Measurements from ENCODE around the gene PPM1A. TPM values are rescaled to one million over a fixed set of nuclear protein-coding genes. Genes with fewer than 3 reads are reported as not detected.

The PPM1A gene
- total and polyA plus RNA-seq, 2 donors (not counting 3 experiments of a cell fraction or from before 2014, with no cell fraction given), result 14.1 to 33.9 TPM

DNA sequence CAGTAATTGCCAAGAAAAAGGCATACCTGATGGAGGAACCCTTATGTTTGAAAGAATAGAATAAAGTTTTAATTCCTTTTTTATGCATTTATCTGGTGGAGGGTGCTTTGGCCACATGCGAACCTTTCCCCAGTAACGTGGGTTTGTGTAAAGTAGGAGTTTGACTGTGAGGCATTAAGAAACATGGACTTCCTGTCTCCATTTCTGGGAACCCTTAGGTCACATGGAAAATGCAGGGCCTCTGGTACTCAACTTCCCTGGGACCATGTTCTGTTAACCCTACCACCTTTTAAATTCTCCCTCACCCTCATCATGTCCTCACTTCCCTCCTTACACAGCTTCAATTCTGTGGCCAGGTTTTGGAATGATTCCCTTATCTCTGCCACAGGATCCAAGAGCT lies 80.3 kb downstream of the PPM1A start:
- FAIRE-seq, result no peak
- CTCF ChIA-PET, result interaction anchor here (1.6 to 4.1 kb wide), 4 partner anchors 10 to 233 kb away, joined by 4 to 67 read pairs (median 6); no protein-coding TSS in a partner anchor

More for the DNA sequence above, 80.3 kb downstream of the PPM1A start:
- TF ChIP-seq EZH2 (IDR thresholded peaks at IDR 0.05; ENCODE audit: borderline replicate concordance, low read depth, low read length, severe bottlenecking) (no peak), POLR2AphosphoS5 (IDR thresholded peaks at IDR 0.05; ENCODE audit: insufficient read depth, low read depth, low read length) (no peak), POLR2A (IDR thresholded peaks at IDR 0.05; ENCODE audit: low read depth, low read length) (no peak), GATA2 (IDR thresholded peaks at IDR 0.05; ENCODE audit: insufficient read depth, insufficient read length, low read depth, low read length) (no peak), FOS (IDR thresholded peaks at IDR 0.05; ENCODE audit: borderline replicate concordance, insufficient read depth, low read length) (no peak), JUN (IDR thresholded peaks at IDR 0.05; ENCODE audit: borderline replicate concordance, insufficient read depth, insufficient read length, low read depth) (no peak), MYC (IDR thresholded peaks at IDR 0.05; ENCODE audit: low read depth, low read length) (no peak)
- TF ChIP-seq, protein P1, sequence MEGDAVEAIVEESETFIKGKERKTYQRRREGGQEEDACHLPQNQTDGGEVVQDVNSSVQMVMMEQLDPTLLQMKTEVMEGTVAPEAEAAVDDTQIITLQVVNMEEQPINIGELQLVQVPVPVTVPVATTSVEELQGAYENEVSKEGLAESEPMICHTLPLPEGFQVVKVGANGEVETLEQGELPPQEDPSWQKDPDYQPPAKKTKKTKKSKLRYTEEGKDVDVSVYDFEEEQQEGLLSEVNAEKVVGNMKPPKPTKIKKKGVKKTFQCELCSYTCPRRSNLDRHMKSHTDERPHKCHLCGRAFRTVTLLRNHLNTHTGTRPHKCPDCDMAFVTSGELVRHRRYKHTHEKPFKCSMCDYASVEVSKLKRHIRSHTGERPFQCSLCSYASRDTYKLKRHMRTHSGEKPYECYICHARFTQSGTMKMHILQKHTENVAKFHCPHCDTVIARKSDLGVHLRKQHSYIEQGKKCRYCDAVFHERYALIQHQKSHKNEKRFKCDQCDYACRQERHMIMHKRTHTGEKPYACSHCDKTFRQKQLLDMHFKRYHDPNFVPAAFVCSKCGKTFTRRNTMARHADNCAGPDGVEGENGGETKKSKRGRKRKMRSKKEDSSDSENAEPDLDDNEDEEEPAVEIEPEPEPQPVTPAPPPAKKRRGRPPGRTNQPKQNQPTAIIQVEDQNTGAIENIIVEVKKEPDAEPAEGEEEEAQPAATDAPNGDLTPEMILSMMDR (IDR thresholded peaks at IDR 0.05; ENCODE audit: extremely low read depth in 1 of 2, insufficient read depth in 1 of 2, low read depth in 1 of 2, low read length in 2 of 2), result no peak
- TF ChIP-seq, protein P2, sequence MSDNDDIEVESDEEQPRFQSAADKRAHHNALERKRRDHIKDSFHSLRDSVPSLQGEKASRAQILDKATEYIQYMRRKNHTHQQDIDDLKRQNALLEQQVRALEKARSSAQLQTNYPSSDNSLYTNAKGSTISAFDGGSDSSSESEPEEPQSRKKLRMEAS (IDR thresholded peaks at IDR 0.05; ENCODE audit: insufficient read depth, insufficient read length), result no peak
- POLR2A ChIA-PET, result no interaction called here
- Histone ChIP-seq H3K36me3 (ENCODE audit: control insufficient read depth in 2 of 2, extremely low read depth in 1 of 2, insufficient read depth in 2 of 2, low read length in 2 of 2) (no peaks in the 10 kb centered on the region), H3K4me3 (replicated peaks in 1 of 3; ENCODE audit: insufficient read depth in 1 of 3, low read depth in 1 of 3, low read length in 3 of 3) (no peak overlapping the region), H3K9ac (replicated peaks; ENCODE audit: extremely low read depth, insufficient read depth, low read length) (no peak overlapping the region), H3K9me3 (replicated peaks; ENCODE audit: control insufficient read depth, insufficient read depth, low read length) (no peaks in the 10 kb centered on the region), H4K20me1 (replicated peaks; ENCODE audit: control insufficient read depth, extremely low read depth, insufficient read depth, low read length) (no peaks in the 10 kb centered on the region), H3K27me3 (ENCODE audit: control insufficient read depth in 2 of 2, insufficient read depth in 2 of 2, low read length in 2 of 2) (peaks cover 40 to 50% of the 10 kb centered on the region in 2 experiments), H3K27ac (ENCODE audit: insufficient read depth, low read depth, low read length) (no peak overlapping the region), H3K9me1 (replicated peaks; ENCODE audit: control insufficient read depth, extremely low read depth, insufficient read depth, low read length) (no peaks in the 10 kb centered on the region), H3K79me2 (ENCODE audit: control insufficient read depth, insufficient read depth, low read length) (no peaks in the 10 kb centered on the region), H2AFZ (ENCODE audit: low read depth, low read length) (no peak overlapping the region), H3K4me2 (ENCODE audit: insufficient read depth, low read length) (no peak overlapping the region), H3K4me1 (ENCODE audit: control insufficient read depth, extremely low read depth, insufficient read depth, low read length) (peaks cover 2% of the 10 kb centered on the region)
- intact Hi-C loops (cut with micrococcal nuclease), result no loop called here
- no peak for DNase-seq (ENCODE audit: low read depth, low spot score)
- BruUV-seq (replicated peaks), result no TSS peak
- dilution Hi-C loops (cut with MboI; ENCODE audit: extremely low pct_ligation_motif_present, low sequenced_read_pairs), result no loop called here
